GM21528 (cell line): ENCODE measurements around the gene NHERF1.

Source experiments
- ATAC-seq: cut with Tn5 transposase; IDR thresholded peaks from one replicate; pipeline ENCODE4 v1.9.1; 2021; ENCODE audit warnings: mild to moderate bottlenecking, moderate library complexity; ENCODE audit not compliant: unreplicated experiment, low FRiP score

The NHERF1 gene

DNA sequence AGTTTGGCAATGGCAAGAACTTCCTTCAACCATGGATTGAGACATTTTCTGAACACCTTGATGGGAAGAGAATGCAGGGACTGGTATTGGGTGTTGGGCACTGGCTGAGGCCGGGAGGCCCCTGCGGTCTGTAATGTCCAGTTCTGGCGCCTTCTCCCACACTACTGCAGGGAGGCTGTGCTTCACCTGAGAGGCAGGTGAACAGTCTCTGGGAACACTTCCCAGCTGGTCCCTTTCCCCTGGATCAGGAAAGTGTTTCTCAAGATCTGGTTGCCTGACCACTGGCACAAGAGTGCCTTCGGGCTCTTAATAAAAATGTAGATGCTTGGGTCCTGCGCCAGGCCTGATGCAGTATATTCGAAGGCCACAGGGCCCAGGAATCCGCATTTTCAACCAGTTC is 56.3 kb downstream of the NHERF1 start:
- ATAC-seq: no peak

DNA sequence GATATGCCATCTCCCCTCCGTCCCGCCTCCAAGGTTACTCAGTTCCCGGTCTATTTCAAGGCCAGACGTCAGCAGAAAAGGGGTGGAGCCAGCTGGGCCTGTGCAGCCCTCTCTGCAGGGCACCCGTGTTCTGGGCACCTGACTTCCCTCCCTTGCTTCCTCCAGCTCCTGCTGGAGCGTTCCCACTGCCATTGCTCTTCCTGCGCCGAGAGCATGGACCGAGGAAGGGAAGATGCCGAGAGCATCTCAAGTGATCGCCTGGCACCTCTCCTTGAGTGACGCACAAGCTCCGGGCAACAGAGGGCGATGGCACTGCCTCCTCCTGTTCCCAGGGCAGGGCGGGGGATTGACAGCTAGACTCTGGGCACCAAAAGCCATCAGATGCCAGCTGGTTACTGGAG is 57.2 kb downstream of the NHERF1 start:
- no peak for ATAC-seq

DNA sequence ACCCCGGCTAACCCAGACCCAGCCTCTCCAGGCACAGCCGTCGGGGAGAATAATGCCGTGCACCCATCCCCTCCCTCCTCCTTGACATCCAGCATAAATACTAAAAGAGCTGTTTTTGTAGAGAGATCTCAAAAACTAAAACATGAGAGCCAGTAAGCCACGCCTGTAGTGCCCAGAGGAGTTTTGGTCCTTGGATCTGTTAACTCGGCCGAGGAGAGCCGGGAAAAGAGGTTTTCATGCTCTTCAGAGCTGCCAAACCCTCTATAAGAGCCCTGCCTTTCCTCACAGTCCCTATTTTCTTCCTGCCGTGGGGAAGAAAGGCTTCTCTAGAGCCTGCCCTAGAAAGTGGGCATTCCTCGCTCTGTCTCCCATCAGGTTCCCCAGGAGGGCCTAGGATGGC is 57.9 kb downstream of the NHERF1 start:
- ATAC-seq: no peak

DNA sequence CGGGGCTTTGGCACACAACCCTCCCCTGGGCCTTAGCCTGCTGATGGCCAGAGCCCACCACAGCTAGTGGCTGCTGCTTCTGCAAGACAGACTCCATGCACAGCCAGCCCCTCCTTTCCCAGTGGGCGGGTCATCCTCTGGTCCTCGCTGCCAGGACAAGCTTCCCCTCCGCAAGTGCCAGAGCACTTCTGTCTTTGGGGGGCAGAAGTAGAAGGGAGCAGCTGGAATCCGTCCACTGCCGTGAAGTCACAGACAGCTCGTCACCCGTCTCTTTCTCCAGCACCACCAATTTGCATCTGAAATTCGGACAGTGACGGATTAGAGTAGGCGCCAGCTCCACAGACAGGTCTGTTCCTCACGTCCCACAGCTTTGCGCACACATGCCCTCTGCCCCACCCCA is 59.0 kb downstream of the NHERF1 start:
- ATAC-seq: no peak

DNA sequence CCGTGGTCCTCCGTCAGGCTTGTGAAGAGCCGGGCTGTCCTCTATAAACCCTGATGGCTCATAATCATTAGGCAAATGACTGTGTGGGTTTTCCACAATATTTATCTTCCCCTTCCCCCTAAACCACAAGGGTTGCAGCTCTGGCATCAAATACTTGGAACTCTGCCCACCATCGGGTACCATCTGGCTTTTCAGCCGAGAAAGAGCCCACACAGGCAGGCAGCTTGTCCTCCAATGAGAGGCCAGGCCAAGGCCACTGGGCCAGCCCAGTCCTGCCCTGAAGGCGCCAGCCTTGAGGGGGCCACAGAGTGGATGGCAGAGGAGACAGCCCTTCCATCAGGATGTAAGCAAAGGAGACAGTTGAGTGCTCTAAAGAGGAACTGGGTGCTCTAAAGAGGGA is 59.5 kb downstream of the NHERF1 start:
- no peak for ATAC-seq

DNA sequence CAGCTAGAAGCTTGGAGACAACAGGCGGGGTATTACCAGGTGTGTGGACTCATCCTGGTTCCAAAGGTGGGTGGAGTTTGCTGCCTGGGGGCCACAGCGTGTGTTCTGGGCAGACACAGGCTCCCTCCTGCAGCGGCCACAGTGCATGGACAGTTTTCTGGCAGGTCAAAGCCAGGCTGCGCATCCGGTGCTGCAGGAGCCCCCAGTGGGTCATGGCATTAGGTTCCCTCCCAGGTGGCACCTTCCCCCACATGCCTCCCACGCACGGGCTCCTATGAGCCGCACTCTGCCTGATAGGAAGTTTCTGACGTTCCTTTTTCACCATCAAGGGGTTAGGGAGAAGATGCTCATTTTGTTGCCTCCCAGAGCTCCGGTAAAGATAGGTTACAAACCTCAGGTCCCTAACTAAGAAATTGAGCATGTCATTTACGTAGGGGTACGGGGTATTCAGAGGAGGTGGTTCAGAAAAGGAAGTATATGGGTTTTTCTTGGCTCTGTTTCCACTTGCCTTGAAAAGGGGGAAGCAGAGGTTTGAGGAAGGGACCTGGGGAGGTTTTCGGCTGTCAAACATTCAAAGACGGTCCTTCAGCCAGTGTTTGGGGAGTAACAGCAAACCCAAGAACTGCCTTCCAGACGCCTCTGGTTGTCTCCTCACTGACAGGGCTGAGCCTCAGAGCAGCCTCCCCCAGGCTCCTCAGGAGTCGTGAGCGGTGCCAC is 60.4 kb downstream of the NHERF1 start:
- ATAC-seq: no peak

DNA sequence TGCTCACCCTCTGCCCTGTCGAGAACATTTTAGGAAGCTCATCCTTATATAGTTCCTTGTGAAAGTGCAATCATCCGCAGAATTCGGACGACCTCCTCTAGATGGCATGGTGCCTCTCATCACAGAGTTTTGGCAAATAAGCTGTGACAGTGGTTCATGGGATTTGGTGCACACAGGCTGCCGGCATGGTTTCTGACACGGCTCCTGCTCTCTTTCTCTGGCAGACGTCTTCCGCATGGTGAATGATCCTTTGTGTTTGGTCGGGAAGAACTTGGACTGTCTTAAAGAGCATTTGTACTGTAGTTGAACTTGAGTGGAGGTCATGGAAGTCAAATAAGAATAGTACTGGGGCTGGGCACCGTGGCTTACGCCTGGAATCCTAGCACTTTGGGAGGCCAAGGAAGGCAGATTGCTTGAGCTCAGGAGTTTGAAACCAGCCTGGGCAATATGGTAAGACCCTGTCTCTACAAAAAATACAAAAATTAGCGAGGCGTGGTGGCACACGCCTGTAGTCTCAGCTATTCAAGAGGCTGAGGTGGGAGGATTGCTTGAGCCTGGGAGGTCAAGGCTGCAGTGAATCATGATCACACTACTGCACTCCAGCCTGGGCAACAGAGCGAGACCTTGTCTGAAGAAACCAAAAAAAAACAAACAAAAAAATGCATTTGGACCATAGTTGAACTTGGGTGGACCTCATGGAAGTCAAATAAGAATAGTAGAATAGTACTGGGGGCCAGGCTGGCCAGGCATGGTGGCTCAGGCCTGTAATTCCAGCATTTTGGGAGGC is 62.5 kb downstream of the NHERF1 start:
- no peak for ATAC-seq

DNA sequence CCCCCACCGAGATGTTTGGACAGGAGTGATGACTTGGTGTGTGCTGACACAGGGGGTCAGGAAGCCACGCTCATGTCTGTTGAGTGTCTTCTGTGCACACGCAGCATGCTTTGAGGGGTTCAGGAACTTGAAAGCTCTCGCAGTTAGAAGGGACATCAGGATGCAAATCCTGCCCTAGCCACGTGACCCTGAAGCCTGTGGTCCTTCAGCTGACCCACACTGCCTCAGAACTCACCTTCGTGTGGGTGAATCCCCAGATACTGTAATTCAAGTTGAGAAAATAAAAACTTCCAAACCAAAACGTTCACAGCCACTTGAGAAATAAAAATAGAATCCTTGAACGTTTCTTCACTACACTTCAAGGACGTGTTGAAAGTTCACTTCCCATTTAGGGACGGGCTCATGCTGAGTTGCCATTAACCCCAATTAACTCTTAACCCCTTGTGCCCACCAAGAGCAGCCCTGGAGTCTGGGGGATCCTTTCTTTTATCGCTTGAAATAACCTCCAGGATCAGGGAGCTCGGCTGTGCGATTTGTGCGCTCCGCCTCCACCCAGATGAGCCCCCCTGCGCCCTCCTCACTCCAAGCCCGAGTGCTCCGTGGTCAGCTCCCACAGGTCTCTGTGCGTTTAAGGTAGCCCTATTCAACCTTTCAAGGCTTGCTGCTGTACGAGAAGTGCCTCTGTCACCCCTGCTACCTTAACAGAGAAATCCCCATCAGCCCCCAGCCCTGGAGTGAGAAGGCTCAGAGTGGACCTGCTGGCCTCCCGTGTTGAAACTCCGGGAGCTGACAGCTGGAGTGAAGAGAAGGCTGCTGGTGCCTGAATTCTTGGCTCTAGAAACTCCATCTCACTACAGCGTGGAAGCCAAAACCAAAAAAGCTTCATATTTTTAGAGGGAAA is 63.9 kb downstream of the NHERF1 start:
- no peak for ATAC-seq

DNA sequence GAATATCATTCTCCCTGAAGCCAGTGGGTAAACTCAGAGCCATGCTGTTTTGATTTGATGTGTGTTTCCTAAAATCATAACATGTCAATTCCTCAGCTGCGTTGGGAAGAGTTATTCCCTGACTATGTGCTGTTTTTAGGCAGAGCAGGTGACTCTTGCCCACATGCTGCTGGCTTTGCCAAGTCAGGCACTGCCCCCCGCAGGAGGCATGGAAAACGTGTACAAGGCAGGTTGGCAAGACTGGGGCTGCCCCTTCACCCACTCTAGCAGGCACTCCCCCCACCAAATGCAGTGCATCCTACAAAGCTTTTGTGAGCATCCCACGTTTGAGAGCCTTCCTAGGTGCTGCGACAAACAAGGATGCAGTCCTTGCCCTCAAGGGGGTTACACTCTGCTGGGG is 66.0 kb downstream of the NHERF1 start:
- ATAC-seq: no peak

DNA sequence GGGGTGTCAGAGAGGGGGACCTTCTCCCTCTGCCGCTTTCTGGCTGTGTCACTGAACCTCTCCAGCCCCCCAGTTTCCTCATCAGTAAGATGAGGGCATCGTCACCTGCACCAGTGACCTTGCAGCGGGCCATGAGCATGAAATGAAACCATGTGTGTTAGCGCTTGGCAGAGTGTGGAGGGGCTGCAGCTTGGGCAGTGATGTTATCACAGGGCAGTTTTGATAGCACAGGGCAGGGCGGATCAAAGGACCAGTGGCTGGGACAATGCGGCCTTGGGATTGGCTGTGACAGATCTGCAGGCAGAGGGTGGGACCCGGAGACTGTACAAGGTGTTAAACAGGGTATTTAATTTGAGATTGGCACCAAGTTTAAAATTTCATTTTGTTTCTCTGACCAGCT is 66.6 kb downstream of the NHERF1 start:
- ATAC-seq: no peak

DNA sequence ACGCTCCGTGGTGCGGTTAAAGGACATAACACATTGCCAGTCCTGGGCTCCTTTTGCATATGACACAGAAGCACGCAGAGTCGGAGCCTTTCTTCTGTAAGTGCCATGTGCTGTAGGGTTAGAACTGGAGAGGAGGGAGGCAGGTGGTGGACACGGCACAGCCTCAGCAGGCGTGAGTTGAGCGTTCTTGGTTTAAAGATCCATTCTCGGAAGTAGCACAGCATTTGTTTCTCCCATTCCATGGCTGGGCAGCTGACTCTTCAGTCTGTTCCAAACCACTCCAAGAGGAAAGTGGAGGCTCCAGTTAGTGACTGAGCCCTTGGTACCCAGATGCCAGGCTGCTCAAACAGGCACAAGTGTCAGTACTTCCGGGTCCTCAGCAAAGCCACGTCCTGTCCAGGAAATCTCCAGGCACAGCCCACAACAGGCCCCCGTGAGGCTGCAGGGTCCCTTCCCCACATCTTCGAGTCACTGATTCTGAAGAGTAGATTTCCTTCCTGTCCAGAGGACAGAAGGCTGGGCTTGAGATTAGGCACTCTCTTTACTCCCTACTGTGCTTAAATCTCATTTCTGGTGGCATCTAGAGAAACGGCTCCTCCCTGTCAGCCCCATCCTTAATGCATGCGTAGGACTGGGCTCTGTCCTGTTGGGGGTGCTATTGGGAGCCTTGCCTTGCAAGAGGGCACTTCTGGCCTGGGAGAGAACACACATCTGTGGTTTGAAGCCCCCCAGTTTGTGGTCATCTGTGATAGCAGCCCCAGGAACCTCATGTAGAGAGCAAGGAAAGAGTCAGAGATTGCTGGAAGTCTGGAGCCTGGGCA is 67.3 kb downstream of the NHERF1 start:
- ATAC-seq: no peak

DNA sequence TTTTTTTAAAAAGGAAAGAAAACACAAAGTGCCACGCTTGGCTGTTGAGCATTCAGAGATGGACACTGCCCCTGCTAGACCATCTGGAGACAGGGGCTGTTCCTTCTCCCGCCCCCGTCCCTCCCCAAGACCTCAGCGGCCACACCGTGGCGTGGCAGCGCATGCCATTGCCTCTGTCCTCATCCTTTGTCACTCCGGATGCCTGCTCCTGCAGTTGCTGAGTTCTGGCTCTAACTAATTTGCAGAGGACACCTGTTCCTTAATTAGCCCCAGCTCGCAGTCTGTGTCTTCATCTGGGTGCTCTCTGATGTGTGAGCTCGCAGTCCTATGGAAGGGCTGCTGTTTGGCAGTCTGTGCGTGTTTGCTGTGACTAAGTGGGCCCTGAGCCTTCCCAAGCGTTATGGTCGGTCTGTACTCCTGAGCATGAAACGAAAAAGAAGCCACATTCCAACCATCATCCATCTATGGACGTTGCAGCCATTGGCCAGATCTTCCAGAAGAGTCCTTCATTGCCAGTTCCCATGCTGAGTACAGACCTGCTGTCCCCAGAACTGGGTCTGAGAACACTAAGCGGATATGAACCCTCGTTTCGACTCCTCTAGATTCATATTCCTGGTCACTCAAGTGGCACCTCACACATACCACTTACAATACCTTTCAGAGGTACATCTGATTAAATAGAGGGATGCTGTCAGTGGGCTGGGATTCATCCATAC is 68.6 kb downstream of the NHERF1 start:
- ATAC-seq: no peak

DNA sequence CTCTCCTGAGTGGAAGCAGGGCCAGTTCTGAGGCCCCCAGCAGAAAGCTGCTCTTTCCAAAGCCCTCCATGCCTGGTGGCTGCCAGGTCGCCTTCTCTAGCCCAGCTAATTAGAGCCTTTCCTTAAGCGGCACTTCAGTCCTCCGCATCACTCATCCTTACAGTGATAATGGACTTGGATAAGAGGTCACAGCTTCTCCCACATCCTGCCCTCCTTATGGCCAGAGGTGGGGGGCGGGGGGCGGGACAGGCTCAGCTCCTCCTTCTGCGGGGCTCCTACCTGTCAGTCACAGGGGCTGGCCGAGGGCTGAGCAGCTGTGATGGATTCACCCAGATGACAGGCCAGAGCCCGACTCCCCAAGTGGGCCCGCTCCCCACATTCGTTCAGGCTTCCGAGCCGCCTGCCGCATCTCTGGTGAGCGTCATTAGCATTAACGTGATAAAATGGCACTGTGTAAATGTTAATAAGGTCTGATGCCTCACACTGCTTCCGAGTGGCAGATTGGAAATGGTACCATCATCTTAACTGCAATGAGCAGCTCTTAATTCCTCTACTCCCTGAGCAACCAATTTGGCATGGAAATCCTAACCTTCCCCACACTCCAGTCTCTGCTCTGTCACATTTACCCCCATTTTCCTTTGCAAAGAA is 70.0 kb downstream of the NHERF1 start:
- no peak for ATAC-seq
